Lung (tissue), 12 donors: ENCODE results near the gene SRPX. TPM values are rescaled to one million over a fixed set of nuclear protein-coding genes. Genes with fewer than 3 reads are reported as not detected.

Experiments used
- ATAC-seq: fragments of 200-7000 bp; cut with Tn5 transposase; one replicate; pipeline ENCODE4 v1.9.1; 2020; ENCODE audit warnings: moderate number of reproducible peaks; ENCODE audit not compliant: insufficient read depth, low FRiP score
- DNase-seq, 3 donors: peaks; one replicate each; pipeline ENCODE4 v3.0.0-alpha.2; 2013 to 2017
- H3K27ac ChIP-seq, 2 donors: one replicate each; pipeline ENCODE4 v1.5.1; 2013; ENCODE audit warnings: mild to moderate bottlenecking in 2 of 2, moderate library complexity in 2 of 2, control low read depth in 1 of 2, inconsistent platforms in 1 of 2, low read depth in 1 of 2, low read length in 1 of 2
- H3K27me3 ChIP-seq, 3 donors: one replicate each; pipeline ENCODE4 v1.5.1; 2013; ENCODE audit warnings: low read length in 2 of 3; ENCODE audit not compliant: control insufficient read depth in 3 of 3, insufficient read depth in 3 of 3
- H3K36me3 ChIP-seq, 4 donors: one replicate each; pipeline ENCODE4 v1.5.1; 2013; ENCODE audit warnings: low read length in 4 of 4, mild to moderate bottlenecking in 1 of 4, moderate library complexity in 1 of 4; ENCODE audit not compliant: control insufficient read depth in 4 of 4, insufficient read depth in 4 of 4
- H3K4me1 ChIP-seq, 5 donors: one replicate each; pipeline ENCODE4 v1.5.1; 2013; ENCODE audit warnings: low read length in 5 of 5, mild to moderate bottlenecking in 2 of 5, moderate library complexity in 1 of 5; ENCODE audit not compliant: control insufficient read depth in 5 of 5, insufficient read depth in 5 of 5
- H3K4me3 ChIP-seq: one replicate; pipeline ENCODE4 v1.5.1; 2013; ENCODE audit warnings: mild to moderate bottlenecking, control low read depth, moderate library complexity
- H3K9ac ChIP-seq, 2 donors: one replicate each; pipeline ENCODE4 v1.5.1; 2013; ENCODE audit warnings: low read length in 2 of 2, control low read depth in 1 of 2; ENCODE audit not compliant: insufficient read depth in 1 of 2
- H3K9me3 ChIP-seq, 4 donors: one replicate each; pipeline ENCODE4 v1.5.1; 2013; ENCODE audit warnings: low read length in 3 of 4, mild to moderate bottlenecking in 1 of 4, moderate library complexity in 1 of 4; ENCODE audit not compliant: control insufficient read depth in 4 of 4, insufficient read depth in 3 of 4
- WGBS, 2 donors: extraction: QIAGEN DNeasy Blood & Tissue Kit; methylation state at CpG; one replicate each; pipeline ENCODE4 v1.1.7; 2013; 5-methylcytosine and 5-hydroxymethylcytosine counted together
- polyA plus RNA-seq, 2 donors: library from polyadenylated mRNA; stranded (reverse); fragments of 200-250 nt; gene quantifications; one replicate each; pipeline ENCODE4 v1.2.1, GENCODE V29; 2013
- total RNA-seq, 2 donors: library from RNA; depleted of rRNA in 1 of 2; stranded (reverse); fragments of >200 nt in 1 of 2; gene quantifications; one replicate each; pipeline ENCODE4 v1.2.1, GENCODE V29; 2014 to 2021
- TF ChIP-seq, protein P1 (sequence below): IDR thresholded peaks from 2 replicates; pipeline ENCODE4 v1.5.1; 2012; ENCODE audit warnings: mild to moderate bottlenecking; ENCODE audit errors: control extremely low read depth, extremely low read depth
- donor health status: control.
- donor health status: control.
- donor health status: Bipolar disorder and iron deficiency.
- donor health status: healthy.
- donor health status: DM: yes; HTN: yes; CAD: no.

The SRPX gene
- total and polyA plus RNA-seq, 4 donors = 43.4 to 71.0 (median 46.3) TPM

DNA sequence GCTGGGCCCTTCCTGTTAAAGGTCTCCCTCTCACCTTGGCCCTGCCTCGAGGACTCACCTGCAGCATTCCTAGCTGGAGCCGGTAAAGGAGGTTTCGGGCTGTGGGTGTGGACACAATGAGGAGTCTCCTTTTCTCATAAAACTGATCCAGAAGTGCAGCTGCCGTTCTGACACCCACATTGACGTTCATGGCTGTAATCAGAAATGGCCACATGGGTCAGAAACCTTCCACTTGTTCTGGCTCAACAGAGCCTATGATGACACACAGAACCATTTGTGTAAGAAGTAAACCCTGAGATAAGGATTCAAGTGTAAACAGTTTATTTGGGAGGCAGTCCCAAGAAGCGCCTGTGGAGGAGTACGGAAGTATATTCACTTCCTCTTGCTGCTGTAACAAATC, 63.8 kb downstream of the SRPX start:
- Histone ChIP-seq H3K4me1 (no peaks in the 10 kb centered on the region), H3K4me3 (no peak overlapping the region), H3K27me3 (peaks cover 0 to 30% (median 11%) of the 10 kb centered on the region in 3 donors), H3K9ac (no peak overlapping the region), H3K9me3 (no peaks in the 10 kb centered on the region), H3K36me3 (peaks cover 0 to 7% (median 2%) of the 10 kb centered on the region in 4 donors), H3K27ac (no peak overlapping the region)
- 75 to 84% methylated on average over 7 of the region's 7 CpGs for WGBS, 2 donors
- DNase-seq (no peak), ATAC-seq (no peak)
- TF ChIP-seq, protein P1, sequence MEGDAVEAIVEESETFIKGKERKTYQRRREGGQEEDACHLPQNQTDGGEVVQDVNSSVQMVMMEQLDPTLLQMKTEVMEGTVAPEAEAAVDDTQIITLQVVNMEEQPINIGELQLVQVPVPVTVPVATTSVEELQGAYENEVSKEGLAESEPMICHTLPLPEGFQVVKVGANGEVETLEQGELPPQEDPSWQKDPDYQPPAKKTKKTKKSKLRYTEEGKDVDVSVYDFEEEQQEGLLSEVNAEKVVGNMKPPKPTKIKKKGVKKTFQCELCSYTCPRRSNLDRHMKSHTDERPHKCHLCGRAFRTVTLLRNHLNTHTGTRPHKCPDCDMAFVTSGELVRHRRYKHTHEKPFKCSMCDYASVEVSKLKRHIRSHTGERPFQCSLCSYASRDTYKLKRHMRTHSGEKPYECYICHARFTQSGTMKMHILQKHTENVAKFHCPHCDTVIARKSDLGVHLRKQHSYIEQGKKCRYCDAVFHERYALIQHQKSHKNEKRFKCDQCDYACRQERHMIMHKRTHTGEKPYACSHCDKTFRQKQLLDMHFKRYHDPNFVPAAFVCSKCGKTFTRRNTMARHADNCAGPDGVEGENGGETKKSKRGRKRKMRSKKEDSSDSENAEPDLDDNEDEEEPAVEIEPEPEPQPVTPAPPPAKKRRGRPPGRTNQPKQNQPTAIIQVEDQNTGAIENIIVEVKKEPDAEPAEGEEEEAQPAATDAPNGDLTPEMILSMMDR = no peak

DNA sequence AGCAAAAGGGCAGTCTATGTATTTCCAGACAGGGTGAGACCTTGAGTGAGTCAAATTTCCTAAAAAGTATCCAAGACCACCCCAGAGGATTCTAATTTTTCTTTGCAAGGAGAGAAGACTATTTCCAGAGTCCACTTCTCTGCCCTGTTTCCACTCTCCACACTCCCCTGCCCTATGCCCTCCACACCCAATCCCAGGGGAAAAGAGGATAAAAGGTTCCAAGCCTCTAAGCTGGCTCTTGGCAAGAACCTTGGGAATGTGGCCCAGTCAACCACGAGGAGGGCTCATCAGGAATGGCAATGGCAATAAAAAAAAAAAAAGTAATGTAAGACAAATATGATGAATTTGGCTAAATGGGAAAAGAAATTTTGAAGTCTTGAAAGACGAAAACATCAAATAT, 65.9 kb downstream of the SRPX start:
- no peak overlapping the region for H3K27ac ChIP-seq
- H3K27me3 ChIP-seq = peaks cover 0 to 38% (median 19%) of the 10 kb centered on the region in 3 donors
- H3K36me3 ChIP-seq = peaks cover 0 to 3% (median under 1%) of the 10 kb centered on the region in 4 donors
- H3K4me1 ChIP-seq = no peaks in the 10 kb centered on the region
- DNase-seq (no peak), ATAC-seq (no peak)
- no peak overlapping the region for H3K4me3 ChIP-seq
- H3K9me3 ChIP-seq = no peaks in the 10 kb centered on the region
- H3K9ac ChIP-seq = no peak overlapping the region
- TF ChIP-seq, protein P1 = no peak
- WGBS, 2 donors = 54 to 87% methylated on average over 2 of the region's 2 CpGs

DNA sequence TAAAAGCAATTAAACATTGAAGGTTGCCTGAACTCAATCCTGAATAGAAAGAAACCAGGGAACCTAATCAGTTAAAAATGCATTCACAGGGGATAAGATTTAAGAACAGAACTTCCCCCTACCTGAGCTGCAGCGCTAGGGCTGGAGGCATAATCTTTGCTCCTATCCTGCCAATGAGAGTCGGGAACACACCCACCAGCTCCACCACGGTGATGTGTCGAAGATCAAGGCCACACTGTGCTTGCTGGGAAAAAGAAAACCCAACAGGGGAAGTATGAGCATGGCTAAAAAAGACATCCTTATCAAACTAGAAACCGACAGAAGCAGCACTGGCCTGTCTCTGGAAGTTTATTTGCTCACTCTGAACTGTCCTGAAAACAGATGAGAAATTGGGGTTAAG, 66.3 kb downstream of the SRPX start:
- WGBS, 2 donors = 61 to 89% methylated on average over 5 of the region's 5 CpGs
- H3K4me1 ChIP-seq = no peaks in the 10 kb centered on the region
- H3K9ac ChIP-seq = no peak overlapping the region
- no peak for ATAC-seq
- H3K27ac ChIP-seq = no peak overlapping the region
- TF ChIP-seq, protein P1 = no peak
- H3K9me3 ChIP-seq = peaks cover 0 to 2% (median 0%) of the 10 kb centered on the region in 4 donors
- H3K4me3 ChIP-seq = no peak overlapping the region
- H3K36me3 ChIP-seq = no peaks in the 10 kb centered on the region
- H3K27me3 ChIP-seq = peaks cover 0 to 37% (median 19%) of the 10 kb centered on the region in 3 donors
- no peak for DNase-seq

DNA sequence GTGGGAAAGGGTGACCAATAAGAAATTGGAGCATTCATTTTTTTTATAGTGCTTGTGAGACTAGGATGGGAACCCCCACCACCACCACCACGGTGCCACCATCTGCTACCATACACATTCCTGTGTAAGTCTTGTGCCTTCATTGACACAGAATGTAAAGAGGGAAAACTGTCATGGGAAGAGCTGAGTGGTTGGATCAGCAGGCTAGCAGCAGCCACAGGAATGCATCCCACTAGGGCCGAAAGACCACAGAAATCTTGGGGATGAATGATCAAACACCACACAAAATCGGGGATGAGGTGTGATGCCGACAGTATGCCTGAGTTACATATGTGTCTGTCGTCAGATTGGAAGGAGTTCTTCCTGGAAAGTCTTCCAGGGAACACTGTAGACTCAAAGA, 69.2 kb downstream of the SRPX start:
- ATAC-seq = no peak
- 70 to 96% methylated on average over 5 of the region's 5 CpGs for WGBS, 2 donors
- H3K4me3 ChIP-seq = no peak overlapping the region
- H3K9me3 ChIP-seq = peaks cover 0 to 2% (median 0%) of the 10 kb centered on the region in 4 donors
- H3K36me3 ChIP-seq = no peaks in the 10 kb centered on the region
- DNase-seq = no peak
- no peaks in the 10 kb centered on the region for H3K4me1 ChIP-seq
- no peak overlapping the region for H3K27ac ChIP-seq
- no peak overlapping the region for H3K9ac ChIP-seq
- TF ChIP-seq, protein P1 = no peak
- peaks cover 0 to 24% (median 12%) of the 10 kb centered on the region in 3 donors for H3K27me3 ChIP-seq
